ENCODE measurements around the gene FMN2. TPM values are rescaled to one million over a fixed set of nuclear protein-coding genes. Genes with fewer than 3 reads are reported as not detected.
"Not testable (repeated sequence)": the region's sequence is repeated elsewhere in the genome, so short reads cannot be mapped to it uniquely, and the experiment has no call there.

The FMN2 gene
- total RNA-seq, 1 donor from 2014 or later = 0.48 TPM

- DNase-seq (ENCODE audit: low spot score) = no peak
These were observed 153.9 kb downstream of the FMN2 start for GRCh38 chr1:240245629-240246020.

- no peak for DNase-seq (ENCODE audit: low spot score)
These were observed 156.2 kb downstream of the FMN2 start for GRCh38 chr1:240247899-240248298.

GRCh38 chr1:240254006-240254405 is 162.3 kb downstream of the FMN2 start:
- DNase-seq (ENCODE audit: low spot score) = no peak

GRCh38 chr1:240254778-240255291 is 163.2 kb downstream of the FMN2 start:
- no peak for DNase-seq (ENCODE audit: low spot score)

- no peak for DNase-seq (ENCODE audit: low spot score)
These were observed 164.2 kb downstream of the FMN2 start for GRCh38 chr1:240255922-240256321.

- DNase-seq (ENCODE audit: low spot score) = no peak
These were observed 165.3 kb downstream of the FMN2 start for GRCh38 chr1:240256836-240257503.

GRCh38 chr1:240258910-240259309 is 167.2 kb downstream of the FMN2 start:
- no peak for DNase-seq (ENCODE audit: low spot score)

- DNase-seq (ENCODE audit: low spot score) = not testable (repeated sequence)
These were observed 172.8 kb downstream of the FMN2 start for GRCh38 chr1:240264494-240264893.

GRCh38 chr1:240271081-240271480 is 179.4 kb downstream of the FMN2 start:
- no peak for DNase-seq (ENCODE audit: low spot score)

- DNase-seq (ENCODE audit: low spot score) = no peak
These were observed 182.9 kb downstream of the FMN2 start for GRCh38 chr1:240274569-240274968.

- DNase-seq (ENCODE audit: low spot score) = not testable (repeated sequence)
These were observed 183.5 kb downstream of the FMN2 start for GRCh38 chr1:240275219-240275618.

- DNase-seq (ENCODE audit: low spot score) = no peak
These were observed 186.4 kb downstream of the FMN2 start for GRCh38 chr1:240278082-240278481.

GRCh38 chr1:240280560-240281322 is 189.1 kb downstream of the FMN2 start:
- no peak for DNase-seq (ENCODE audit: low spot score)

GRCh38 chr1:240282061-240282830 is 190.6 kb downstream of the FMN2 start:
- DNase-seq (ENCODE audit: low spot score) = no peak

GRCh38 chr1:240284656-240285414 is 193.2 kb downstream of the FMN2 start:
- no peak for DNase-seq (ENCODE audit: low spot score)

GRCh38 chr1:240285540-240285939 is 193.9 kb downstream of the FMN2 start:
- no peak for DNase-seq (ENCODE audit: low spot score)

- DNase-seq (ENCODE audit: low spot score) = no peak
These were observed 196.0 kb downstream of the FMN2 start for GRCh38 chr1:240287722-240288121.

- no peak for DNase-seq (ENCODE audit: low spot score)
These were observed 202.0 kb downstream of the FMN2 start for GRCh38 chr1:240293706-240294105.

GRCh38 chr1:240294566-240294965 is 202.9 kb downstream of the FMN2 start:
- no peak for DNase-seq (ENCODE audit: low spot score)

- no peak for DNase-seq (ENCODE audit: low spot score)
These were observed 204.1 kb downstream of the FMN2 start for GRCh38 chr1:240295811-240296210.

GRCh38 chr1:240304466-240304865 is 212.8 kb downstream of the FMN2 start:
- DNase-seq (ENCODE audit: low spot score) = no peak
